Measurements from ENCODE around the gene VKORC1. TPM values are rescaled to one million over a fixed set of nuclear protein-coding genes. Genes with fewer than 3 reads are reported as not detected.

VKORC1 gene
- total and polyA plus RNA-seq, 2 experiments from 2014 or later: 89.6 to 100 TPM

DNA sequence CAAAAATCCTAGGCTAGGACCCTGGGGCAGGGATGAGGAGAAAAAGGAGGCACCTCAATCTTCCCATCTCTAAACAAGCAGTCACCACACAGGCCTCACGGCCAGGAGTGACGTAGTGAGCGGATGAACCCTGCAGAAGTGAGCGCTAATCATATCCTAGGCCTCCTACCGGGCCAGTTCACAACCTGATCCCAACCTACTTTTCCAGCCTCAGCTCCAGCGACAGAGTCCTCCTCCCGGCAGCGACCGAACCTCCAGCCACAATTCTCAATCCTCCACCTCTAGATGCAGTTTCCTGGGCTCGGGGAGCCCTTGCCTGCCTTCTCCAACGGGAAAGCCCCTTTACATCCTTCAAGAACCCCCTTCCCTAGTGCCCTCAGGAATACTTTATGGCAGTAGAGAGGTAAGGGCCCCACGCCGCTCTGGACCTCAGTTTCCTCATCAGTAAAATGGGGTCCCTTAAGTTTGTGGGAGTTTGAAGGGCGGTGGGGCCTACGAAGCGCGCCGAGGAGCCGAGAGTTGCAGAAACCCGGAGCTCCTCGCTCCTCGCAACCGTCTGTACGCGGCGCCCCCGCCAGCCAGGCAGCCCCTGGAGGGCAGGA, 22.0 kb downstream of the VKORC1 start:
- peak; percentile 30 for DNase-seq (ENCODE audit: low spot score)
- Mint-ChIP-seq H3K4me3 (peak overlapping the region; percentile 99), H3K36me3 (ENCODE audit: low read depth) (peaks cover 15% of the 10 kb centered on the region), H3K9me3 (no peaks in the 10 kb centered on the region; the same call in 2 of the 3 replicates), H3K27ac (peak overlapping the region; percentile 96), H3K27me3 (ENCODE audit: insufficient read depth, low read depth, poor library complexity) (peaks cover 6% of the 10 kb centered on the region), H3K4me1 (peaks cover 19% of the 10 kb centered on the region)
- H4K20me1 ChIP-seq (replicated peaks; ENCODE audit: insufficient read depth): no peaks in the 10 kb centered on the region; the same call in 1 of the 2 replicates
- 0 out of 2 replicates have a peak overlapping the region, but pooled peaks have one; percentile 76 for H3K27ac ChIP-seq (ENCODE audit: low read depth)
- peaks cover 4% of the 10 kb centered on the region; the same call in 1 of the 2 replicates for H3K36me3 ChIP-seq (ENCODE audit: insufficient read depth)
- no peaks in the 10 kb centered on the region for H3F3A ChIP-seq (replicated peaks; ENCODE audit: low read depth)
- peaks cover 70% of the 10 kb centered on the region for H3K79me2 ChIP-seq (replicated peaks; ENCODE audit: insufficient read depth)
- peak overlapping the region; percentile 98 for H2AFZ ChIP-seq
- peaks cover 14% of the 10 kb centered on the region for H3K4me1 ChIP-seq (ENCODE audit: insufficient read depth)
- TF ChIP-seq ZNF331 (CRISPR knock-in tag; IDR thresholded peaks at IDR 0.05; ENCODE audit: low read depth) (no peak), JUNB (IDR thresholded peaks at IDR 0.05; ENCODE audit: unreplicated experiment) (no peak)
- TF ChIP-seq, protein P1, sequence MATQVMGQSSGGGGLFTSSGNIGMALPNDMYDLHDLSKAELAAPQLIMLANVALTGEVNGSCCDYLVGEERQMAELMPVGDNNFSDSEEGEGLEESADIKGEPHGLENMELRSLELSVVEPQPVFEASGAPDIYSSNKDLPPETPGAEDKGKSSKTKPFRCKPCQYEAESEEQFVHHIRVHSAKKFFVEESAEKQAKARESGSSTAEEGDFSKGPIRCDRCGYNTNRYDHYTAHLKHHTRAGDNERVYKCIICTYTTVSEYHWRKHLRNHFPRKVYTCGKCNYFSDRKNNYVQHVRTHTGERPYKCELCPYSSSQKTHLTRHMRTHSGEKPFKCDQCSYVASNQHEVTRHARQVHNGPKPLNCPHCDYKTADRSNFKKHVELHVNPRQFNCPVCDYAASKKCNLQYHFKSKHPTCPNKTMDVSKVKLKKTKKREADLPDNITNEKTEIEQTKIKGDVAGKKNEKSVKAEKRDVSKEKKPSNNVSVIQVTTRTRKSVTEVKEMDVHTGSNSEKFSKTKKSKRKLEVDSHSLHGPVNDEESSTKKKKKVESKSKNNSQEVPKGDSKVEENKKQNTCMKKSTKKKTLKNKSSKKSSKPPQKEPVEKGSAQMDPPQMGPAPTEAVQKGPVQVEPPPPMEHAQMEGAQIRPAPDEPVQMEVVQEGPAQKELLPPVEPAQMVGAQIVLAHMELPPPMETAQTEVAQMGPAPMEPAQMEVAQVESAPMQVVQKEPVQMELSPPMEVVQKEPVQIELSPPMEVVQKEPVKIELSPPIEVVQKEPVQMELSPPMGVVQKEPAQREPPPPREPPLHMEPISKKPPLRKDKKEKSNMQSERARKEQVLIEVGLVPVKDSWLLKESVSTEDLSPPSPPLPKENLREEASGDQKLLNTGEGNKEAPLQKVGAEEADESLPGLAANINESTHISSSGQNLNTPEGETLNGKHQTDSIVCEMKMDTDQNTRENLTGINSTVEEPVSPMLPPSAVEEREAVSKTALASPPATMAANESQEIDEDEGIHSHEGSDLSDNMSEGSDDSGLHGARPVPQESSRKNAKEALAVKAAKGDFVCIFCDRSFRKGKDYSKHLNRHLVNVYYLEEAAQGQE (IDR thresholded peaks at IDR 0.05; ENCODE audit: unreplicated experiment): no peak
- no peaks in the 10 kb centered on the region for H3K27me3 ChIP-seq (ENCODE audit: insufficient read depth)
- no peaks in the 10 kb centered on the region for H3K9me2 ChIP-seq (ENCODE audit: insufficient read depth)
- peak overlapping the region; percentile 84 for H3K4me2 ChIP-seq
- no peak for ATAC-seq
- H3K4me3 ChIP-seq: peak overlapping the region; percentile 90

- H3K4me2 ChIP-seq: peak overlapping the region; percentile 84
- H3K27me3 ChIP-seq (ENCODE audit: insufficient read depth): no peaks in the 10 kb centered on the region
- peaks cover 77% of the 10 kb centered on the region for H3K79me2 ChIP-seq (replicated peaks; ENCODE audit: insufficient read depth)
- DNase-seq (ENCODE audit: low spot score) (no peak), ATAC-seq (no peak)
- H3K9me2 ChIP-seq (ENCODE audit: insufficient read depth): no peaks in the 10 kb centered on the region
- no peak overlapping the region for H2AFZ ChIP-seq
- peaks cover 14% of the 10 kb centered on the region for H3K4me1 ChIP-seq (ENCODE audit: insufficient read depth)
- Mint-ChIP-seq H3K9me3 (no peaks in the 10 kb centered on the region; the same call in 2 of the 3 replicates), H3K36me3 (ENCODE audit: low read depth) (peaks cover 7% of the 10 kb centered on the region), H3K4me1 (peaks cover 19% of the 10 kb centered on the region), H3K27me3 (ENCODE audit: insufficient read depth, low read depth, poor library complexity) (peaks cover 6% of the 10 kb centered on the region), H3K27ac (no peak overlapping the region), H3K4me3 (peak overlapping the region; percentile 99)
- no peaks in the 10 kb centered on the region; the same call in 1 of the 2 replicates for H3K36me3 ChIP-seq (ENCODE audit: insufficient read depth)
- no peaks in the 10 kb centered on the region; the same call in 1 of the 2 replicates for H4K20me1 ChIP-seq (replicated peaks; ENCODE audit: insufficient read depth)
- H3K27ac ChIP-seq (ENCODE audit: low read depth): no peak overlapping the region
- no peaks in the 10 kb centered on the region for H3F3A ChIP-seq (replicated peaks; ENCODE audit: low read depth)
- peak overlapping the region; percentile 90 for H3K4me3 ChIP-seq
- TF ChIP-seq EZH2 (IDR thresholded peaks at IDR 0.05; ENCODE audit: low read depth, unreplicated experiment) (no peak), STAT1 (IDR thresholded peaks at IDR 0.05; ENCODE audit: unreplicated experiment) (no peak), CREB1 (CRISPR knock-in tag; IDR thresholded peaks at IDR 0.05; ENCODE audit: low read depth) (no peak), NANOG (IDR thresholded peaks at IDR 0.05; ENCODE audit: borderline replicate concordance) (no peak), JUNB (IDR thresholded peaks at IDR 0.05; ENCODE audit: unreplicated experiment) (no peak), ETS1 (IDR thresholded peaks at IDR 0.05) (no peak), ZNF114 (CRISPR knock-in tag; IDR thresholded peaks at IDR 0.05) (no peak)
- TF ChIP-seq, protein P2, sequence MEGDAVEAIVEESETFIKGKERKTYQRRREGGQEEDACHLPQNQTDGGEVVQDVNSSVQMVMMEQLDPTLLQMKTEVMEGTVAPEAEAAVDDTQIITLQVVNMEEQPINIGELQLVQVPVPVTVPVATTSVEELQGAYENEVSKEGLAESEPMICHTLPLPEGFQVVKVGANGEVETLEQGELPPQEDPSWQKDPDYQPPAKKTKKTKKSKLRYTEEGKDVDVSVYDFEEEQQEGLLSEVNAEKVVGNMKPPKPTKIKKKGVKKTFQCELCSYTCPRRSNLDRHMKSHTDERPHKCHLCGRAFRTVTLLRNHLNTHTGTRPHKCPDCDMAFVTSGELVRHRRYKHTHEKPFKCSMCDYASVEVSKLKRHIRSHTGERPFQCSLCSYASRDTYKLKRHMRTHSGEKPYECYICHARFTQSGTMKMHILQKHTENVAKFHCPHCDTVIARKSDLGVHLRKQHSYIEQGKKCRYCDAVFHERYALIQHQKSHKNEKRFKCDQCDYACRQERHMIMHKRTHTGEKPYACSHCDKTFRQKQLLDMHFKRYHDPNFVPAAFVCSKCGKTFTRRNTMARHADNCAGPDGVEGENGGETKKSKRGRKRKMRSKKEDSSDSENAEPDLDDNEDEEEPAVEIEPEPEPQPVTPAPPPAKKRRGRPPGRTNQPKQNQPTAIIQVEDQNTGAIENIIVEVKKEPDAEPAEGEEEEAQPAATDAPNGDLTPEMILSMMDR (conservative IDR thresholded peaks at IDR 0.05; ENCODE audit: low read depth in 2 of 2): no peak
These were observed 22.7 kb downstream of the VKORC1 start for GRCh38 chr16:31071861-31072260.

Data from GM23338 (cell line).